GM12872 (cell line): ENCODE results near the gene ITGB1BP1.

Source experiments
- CTCF ChIP-seq: IDR thresholded peaks from 3 replicates; pipeline ENCODE4 v1.5.1; 2011; ENCODE audit warnings: low read depth, mild to moderate bottlenecking, low read length, moderate library complexity; ENCODE audit not compliant: insufficient read depth

ITGB1BP1 gene

GRCh38 chr2:9398881-9399780, 24.2 kb downstream of the ITGB1BP1 start:
- TF ChIP-seq CTCF = no peak

- no peak for TF ChIP-seq CTCF
Measured at GRCh38 chr2:9397201-9397600, 26.1 kb downstream of the ITGB1BP1 start.

GRCh38 chr2:9394816-9395215, 28.5 kb downstream of the ITGB1BP1 start:
- no peak for TF ChIP-seq CTCF

GRCh38 chr2:9392898-9393765, 30.2 kb downstream of the ITGB1BP1 start:
- no peak for TF ChIP-seq CTCF

GRCh38 chr2:9391961-9392720, 31.2 kb downstream of the ITGB1BP1 start:
- TF ChIP-seq CTCF = no peak

GRCh38 chr2:9390991-9391390, 32.3 kb downstream of the ITGB1BP1 start:
- TF ChIP-seq CTCF = no peak
